Neural cell (in vitro differentiated cells): Measurements from ENCODE around the gene ZNF25. TPM values are rescaled to one million over a fixed set of nuclear protein-coding genes. Genes with fewer than 3 reads are reported as not detected.

Experiments used
- H2AFZ ChIP-seq: fragments of 200-600, 300-800 bp; sonication (generic), shearing (Covaris generic); 2 replicates; pipeline ENCODE4 v1.6.0; 2014; ENCODE audit warnings: low read depth, mild to moderate bottlenecking, antibody characterized with exemption, low read length, moderate library complexity
- H3F3A ChIP-seq: fragments of 200-600 bp; shearing (Covaris generic); 2 replicates; pipeline ENCODE4 v1.6.1; 2016; ENCODE audit warnings: mild to moderate bottlenecking, moderate library complexity, mixed read lengths, antibody characterized with exemption, low read length; ENCODE audit not compliant: insufficient read depth, poor library complexity, severe bottlenecking
- H3K27ac ChIP-seq: fragments of 200-600, 300-800 bp; sonication (generic), shearing (Covaris generic); 2 replicates; pipeline ENCODE4 v1.5.1; 2014; ENCODE audit warnings: mild to moderate bottlenecking, low read length, moderate library complexity
- H3K27me3 ChIP-seq: fragments of 300-800, 200-600 bp; sonication (generic), shearing (Covaris generic); 2 replicates; pipeline ENCODE4 v1.6.0; 2014; ENCODE audit warnings: mild to moderate bottlenecking, low read depth, low read length, moderate library complexity; ENCODE audit not compliant: insufficient read depth
- H3K36me3 ChIP-seq: fragments of 300-800, 200-600 bp; sonication (generic), shearing (Covaris generic); 2 replicates; pipeline ENCODE4 v1.5.1; 2014; ENCODE audit warnings: mild to moderate bottlenecking, antibody characterized with exemption, low read length, moderate library complexity; ENCODE audit not compliant: insufficient read depth
- H3K4me2 ChIP-seq: fragments of 300-800, 200-600 bp; sonication (generic), shearing (Covaris generic); 2 replicates; pipeline ENCODE4 v1.6.0; 2014; ENCODE audit warnings: mild to moderate bottlenecking, low read length
- H3K4me3 ChIP-seq: fragments of 300-800, 200-600 bp; sonication (generic), shearing (Covaris generic); 2 replicates; pipeline ENCODE4 v1.5.1; 2014; ENCODE audit warnings: mild to moderate bottlenecking, low read length, moderate library complexity
- H3K79me2 ChIP-seq: fragments of 200-600 bp; shearing (Covaris generic); replicated peaks from 2 replicates; pipeline ENCODE4 v1.6.0; 2014; ENCODE audit warnings: mild to moderate bottlenecking, low read length, moderate library complexity; ENCODE audit not compliant: insufficient read depth
- H3K9ac ChIP-seq: fragments of 300-800, 200-600 bp; sonication (generic), shearing (Covaris generic); 2 replicates; pipeline ENCODE4 v1.6.1; 2016; ENCODE audit warnings: mild to moderate bottlenecking, low read length, mixed read lengths
- H3K9me2 ChIP-seq: fragments of 200-600 bp; shearing (Covaris generic); 2 replicates; pipeline ENCODE4 v1.6.1; 2016; ENCODE audit warnings: mild to moderate bottlenecking, low read length, mixed read lengths; ENCODE audit not compliant: insufficient read depth
- H3K9me3 ChIP-seq: fragments of 200-600, 300-800 bp; sonication (generic), shearing (Covaris generic); 2 replicates; pipeline ENCODE4 v1.6.1; 2016; ENCODE audit warnings: mild to moderate bottlenecking, mixed run types, low read length, moderate library complexity, mixed read lengths
- H4K20me1 ChIP-seq: fragments of 200-600 bp; shearing (Covaris generic); 2 replicates; pipeline ENCODE4 v1.6.1; 2016; ENCODE audit warnings: mild to moderate bottlenecking, mixed run types; ENCODE audit not compliant: insufficient read depth
- EP300 ChIP-seq: fragments of 450-650 bp; conservative IDR thresholded peaks from 2 replicates; pipeline ENCODE4 v1.6.1; 2014; ENCODE audit warnings: antibody characterized with exemption, mild to moderate bottlenecking, moderate library complexity; ENCODE audit not compliant: poor library complexity, severe bottlenecking
- MXI1 ChIP-seq: fragments of 450-650 bp; conservative IDR thresholded peaks from 2 replicates; pipeline ENCODE4 v1.6.1; 2014; ENCODE audit warnings: antibody characterized with exemption, mild to moderate bottlenecking; ENCODE audit not compliant: poor library complexity, severe bottlenecking
- RAD21 ChIP-seq: fragments of 450-650 bp; conservative IDR thresholded peaks from 2 replicates; pipeline ENCODE4 v1.6.1; 2014; ENCODE audit warnings: antibody characterized with exemption, mild to moderate bottlenecking, moderate library complexity
- TAF1 ChIP-seq: IDR thresholded peaks from 2 replicates; pipeline ENCODE4 v1.6.1; 2012; ENCODE audit warnings: low read depth
- polyA plus RNA-seq: library from polyadenylated mRNA; depleted of rRNA; stranded (reverse); fragments of >200 nt; gene quantifications from 2 replicates; pipeline ENCODE4 v1.2.3, GENCODE V29; 2014
- TF ChIP-seq, protein P1 (sequence below): fragments of 450-650 bp; IDR thresholded peaks from 2 replicates; pipeline ENCODE4 v1.5.1; 2014; ENCODE audit warnings: antibody characterized with exemption, mild to moderate bottlenecking, moderate library complexity; ENCODE audit not compliant: poor library complexity, severe bottlenecking
- TF ChIP-seq, protein P2 (sequence below): IDR thresholded peaks from 2 replicates; pipeline ENCODE4 v1.6.1; 2012; ENCODE audit warnings: borderline replicate concordance

The ZNF25 gene
- polyA plus RNA-seq, 1 donor from 2014 or later: 81.6 TPM

DNA sequence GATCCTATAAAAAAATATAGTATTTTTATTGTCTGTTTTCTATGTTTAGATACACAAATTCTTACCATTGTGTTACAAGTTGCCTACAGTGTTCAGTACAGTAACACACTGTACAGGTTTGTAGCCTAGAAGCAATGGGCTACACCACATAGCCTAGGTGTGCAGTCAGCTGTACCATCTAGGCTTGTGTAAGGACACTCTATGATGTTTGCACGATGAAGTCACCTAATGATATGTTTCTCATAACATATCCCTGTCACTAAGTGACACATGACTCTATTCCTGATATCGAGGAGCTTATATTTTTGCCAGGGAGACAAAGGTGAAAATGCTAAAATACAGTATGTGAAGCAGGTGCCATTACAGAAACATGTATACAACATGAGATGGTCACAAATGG lies 18.6 kb downstream of the ZNF25 start:
- Histone ChIP-seq H3K4me2 (no peak overlapping the region), H3K4me3 (no peak overlapping the region), H3K27ac (no peak overlapping the region), H3K9me3 (no peaks in the 10 kb centered on the region), H4K20me1 (no peaks in the 10 kb centered on the region), H2AFZ (no peak overlapping the region), H3F3A (no peaks in the 10 kb centered on the region), H3K9me2 (no peaks in the 10 kb centered on the region), H3K36me3 (peaks cover 21% of the 10 kb centered on the region), H3K27me3 (no peaks in the 10 kb centered on the region), H3K9ac (no peak overlapping the region), H3K79me2 (no peaks in the 10 kb centered on the region)
- TF ChIP-seq, protein P1, sequence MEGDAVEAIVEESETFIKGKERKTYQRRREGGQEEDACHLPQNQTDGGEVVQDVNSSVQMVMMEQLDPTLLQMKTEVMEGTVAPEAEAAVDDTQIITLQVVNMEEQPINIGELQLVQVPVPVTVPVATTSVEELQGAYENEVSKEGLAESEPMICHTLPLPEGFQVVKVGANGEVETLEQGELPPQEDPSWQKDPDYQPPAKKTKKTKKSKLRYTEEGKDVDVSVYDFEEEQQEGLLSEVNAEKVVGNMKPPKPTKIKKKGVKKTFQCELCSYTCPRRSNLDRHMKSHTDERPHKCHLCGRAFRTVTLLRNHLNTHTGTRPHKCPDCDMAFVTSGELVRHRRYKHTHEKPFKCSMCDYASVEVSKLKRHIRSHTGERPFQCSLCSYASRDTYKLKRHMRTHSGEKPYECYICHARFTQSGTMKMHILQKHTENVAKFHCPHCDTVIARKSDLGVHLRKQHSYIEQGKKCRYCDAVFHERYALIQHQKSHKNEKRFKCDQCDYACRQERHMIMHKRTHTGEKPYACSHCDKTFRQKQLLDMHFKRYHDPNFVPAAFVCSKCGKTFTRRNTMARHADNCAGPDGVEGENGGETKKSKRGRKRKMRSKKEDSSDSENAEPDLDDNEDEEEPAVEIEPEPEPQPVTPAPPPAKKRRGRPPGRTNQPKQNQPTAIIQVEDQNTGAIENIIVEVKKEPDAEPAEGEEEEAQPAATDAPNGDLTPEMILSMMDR: no peak
- no peak for TF ChIP-seq RAD21
- no peak for TF ChIP-seq TAF1
- TF ChIP-seq MXI1: no peak
- TF ChIP-seq, protein P2, sequence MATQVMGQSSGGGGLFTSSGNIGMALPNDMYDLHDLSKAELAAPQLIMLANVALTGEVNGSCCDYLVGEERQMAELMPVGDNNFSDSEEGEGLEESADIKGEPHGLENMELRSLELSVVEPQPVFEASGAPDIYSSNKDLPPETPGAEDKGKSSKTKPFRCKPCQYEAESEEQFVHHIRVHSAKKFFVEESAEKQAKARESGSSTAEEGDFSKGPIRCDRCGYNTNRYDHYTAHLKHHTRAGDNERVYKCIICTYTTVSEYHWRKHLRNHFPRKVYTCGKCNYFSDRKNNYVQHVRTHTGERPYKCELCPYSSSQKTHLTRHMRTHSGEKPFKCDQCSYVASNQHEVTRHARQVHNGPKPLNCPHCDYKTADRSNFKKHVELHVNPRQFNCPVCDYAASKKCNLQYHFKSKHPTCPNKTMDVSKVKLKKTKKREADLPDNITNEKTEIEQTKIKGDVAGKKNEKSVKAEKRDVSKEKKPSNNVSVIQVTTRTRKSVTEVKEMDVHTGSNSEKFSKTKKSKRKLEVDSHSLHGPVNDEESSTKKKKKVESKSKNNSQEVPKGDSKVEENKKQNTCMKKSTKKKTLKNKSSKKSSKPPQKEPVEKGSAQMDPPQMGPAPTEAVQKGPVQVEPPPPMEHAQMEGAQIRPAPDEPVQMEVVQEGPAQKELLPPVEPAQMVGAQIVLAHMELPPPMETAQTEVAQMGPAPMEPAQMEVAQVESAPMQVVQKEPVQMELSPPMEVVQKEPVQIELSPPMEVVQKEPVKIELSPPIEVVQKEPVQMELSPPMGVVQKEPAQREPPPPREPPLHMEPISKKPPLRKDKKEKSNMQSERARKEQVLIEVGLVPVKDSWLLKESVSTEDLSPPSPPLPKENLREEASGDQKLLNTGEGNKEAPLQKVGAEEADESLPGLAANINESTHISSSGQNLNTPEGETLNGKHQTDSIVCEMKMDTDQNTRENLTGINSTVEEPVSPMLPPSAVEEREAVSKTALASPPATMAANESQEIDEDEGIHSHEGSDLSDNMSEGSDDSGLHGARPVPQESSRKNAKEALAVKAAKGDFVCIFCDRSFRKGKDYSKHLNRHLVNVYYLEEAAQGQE: no peak
- no peak for TF ChIP-seq EP300

DNA sequence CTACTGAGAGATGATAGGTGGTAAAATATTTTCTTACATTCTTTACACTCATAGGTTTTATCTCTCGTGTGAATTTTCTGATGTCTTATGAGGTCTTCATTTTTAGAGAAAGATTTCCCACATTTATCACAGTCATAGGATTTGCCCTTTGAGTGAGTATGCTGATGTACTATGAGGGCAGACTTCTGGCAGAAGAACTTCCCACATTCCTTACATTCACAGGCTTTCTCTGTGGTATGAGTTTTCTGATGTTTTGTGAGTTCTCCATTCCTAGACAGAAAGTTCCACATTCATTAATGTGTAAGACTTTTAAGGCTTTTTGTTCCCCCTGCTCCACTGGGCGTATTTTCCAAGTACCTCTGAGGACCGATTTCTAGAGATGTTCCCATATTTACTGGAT lies 23.5 kb downstream of the ZNF25 start:
- TF ChIP-seq, protein P2: no peak
- Histone ChIP-seq H3K4me3 (no peak overlapping the region), H3K4me2 (no peak overlapping the region), H3K9me3 (no peaks in the 10 kb centered on the region), H3K9ac (no peak overlapping the region), H3K9me2 (no peaks in the 10 kb centered on the region), H2AFZ (no peak overlapping the region), H3F3A (no peaks in the 10 kb centered on the region), H3K27ac (no peak overlapping the region), H3K36me3 (peaks cover 23% of the 10 kb centered on the region), H3K79me2 (no peaks in the 10 kb centered on the region), H4K20me1 (no peaks in the 10 kb centered on the region), H3K27me3 (no peaks in the 10 kb centered on the region)
